Activated T-helper 9 cell treated with anti-CD3 and anti-CD28 coated beads, Interleukin-2, amount 50 U/mL, for 16 hours (primary cell): ENCODE results near the gene TAS2R1.

Source experiments
- DNase-seq: peaks from one replicate; pipeline ENCODE4 v3.0.0-alpha.2; 2020; ENCODE audit warnings: low read depth

TAS2R1 gene

DNA sequence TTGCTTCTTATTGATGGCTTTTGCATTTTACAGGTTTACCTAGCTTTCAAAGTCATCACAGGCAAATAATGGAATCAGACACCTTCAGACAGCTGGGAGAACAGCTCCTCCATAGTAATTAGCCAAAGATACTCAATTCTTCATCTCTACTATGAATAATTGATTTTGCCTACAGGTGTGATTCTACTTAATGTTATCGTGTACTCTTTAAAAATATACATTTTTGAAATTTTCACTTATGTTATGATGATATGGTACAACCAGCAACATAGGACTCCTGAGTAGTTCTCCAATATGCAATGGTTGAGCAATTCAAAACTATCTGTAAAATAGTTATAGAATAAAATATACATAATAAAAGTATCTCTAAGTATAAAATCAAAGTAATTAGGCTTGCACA lies at the start of gene TAS2R1:
Gene TAS2R1, minus strand, starts transcription at position 101 of the 400 bp plus-strand sequence. CDS start 319 bp downstream, outside the sequence.
- no peak for DNase-seq

GRCh38 chr5:9670371-9670770 lies 40.2 kb upstream of the TAS2R1 start:
- DNase-seq, result no peak

GRCh38 chr5:9667906-9668305 lies 37.8 kb upstream of the TAS2R1 start:
- no peak for DNase-seq

- no peak for DNase-seq
Measured at GRCh38 chr5:9663891-9664290, 33.7 kb upstream of the TAS2R1 start.

- no peak for DNase-seq
Measured at GRCh38 chr5:9661316-9662015, 31.3 kb upstream of the TAS2R1 start.

GRCh38 chr5:9658706-9659105 lies 28.6 kb upstream of the TAS2R1 start:
- DNase-seq, result no peak

- DNase-seq, result no peak
Measured at GRCh38 chr5:9657819-9658218, 27.7 kb upstream of the TAS2R1 start.

DNA sequence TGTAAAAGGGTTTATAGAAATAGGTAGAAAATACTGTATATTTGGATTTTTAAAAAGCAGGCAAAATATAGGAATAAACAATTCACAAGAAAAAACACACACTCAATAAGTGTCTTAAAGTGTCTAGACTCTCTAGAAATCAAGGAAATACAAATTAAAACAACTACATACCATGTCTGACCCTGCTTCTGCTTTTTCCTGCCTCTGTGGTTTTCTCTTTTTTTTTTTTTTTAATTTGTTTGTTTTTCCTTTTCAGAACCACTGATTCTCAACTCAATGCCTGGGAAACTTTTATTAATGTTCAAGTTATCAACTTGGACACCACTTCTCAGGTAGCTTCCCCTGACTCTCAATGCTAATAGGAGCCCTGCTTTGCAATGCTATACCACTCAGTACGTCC lies 25.5 kb upstream of the TAS2R1 start:
- no peak for DNase-seq

DNA sequence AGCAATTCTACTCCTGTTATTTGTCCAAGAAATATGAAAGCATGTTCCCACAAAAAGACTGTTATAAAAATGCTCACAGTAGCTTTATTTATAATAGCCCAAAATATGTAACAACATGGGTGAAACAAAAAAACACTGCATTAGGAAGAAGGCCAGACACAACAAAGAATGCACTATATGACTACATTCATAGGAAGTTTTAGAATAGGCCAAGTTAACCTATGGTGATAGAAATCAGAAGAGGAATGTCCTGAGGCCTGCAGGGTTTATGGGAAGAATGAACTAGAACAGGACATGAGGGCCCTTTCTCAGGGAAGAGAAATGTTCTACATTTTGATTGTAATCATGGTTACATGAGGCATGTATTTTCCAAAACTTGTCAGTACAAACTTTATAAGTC lies 24.7 kb upstream of the TAS2R1 start:
- DNase-seq, result no peak

DNA sequence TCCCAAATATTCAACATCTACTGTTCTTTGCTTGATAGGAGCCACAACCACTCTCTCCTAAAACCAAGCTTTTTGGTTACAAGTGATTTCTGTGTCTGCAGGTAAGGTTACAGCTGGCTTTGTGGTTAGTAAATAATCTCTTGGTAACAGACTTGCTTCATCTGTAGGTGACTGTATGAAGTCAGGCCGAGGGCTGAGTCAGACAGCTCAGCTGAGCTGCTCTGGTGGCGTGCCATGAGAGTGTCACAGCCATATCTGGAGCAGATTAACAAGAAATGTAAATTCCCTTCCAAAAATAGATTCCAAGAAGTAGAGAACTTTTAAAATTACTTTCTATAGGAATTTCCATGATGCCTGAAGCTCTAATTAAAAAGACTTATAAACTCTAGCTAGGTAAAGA lies 23.7 kb upstream of the TAS2R1 start:
- no peak for DNase-seq

- no peak for DNase-seq
Measured at GRCh38 chr5:9653061-9653460, 22.9 kb upstream of the TAS2R1 start.

- DNase-seq, result no peak
Measured at GRCh38 chr5:9652295-9652694, 22.1 kb upstream of the TAS2R1 start.

- no peak for DNase-seq
Measured at GRCh38 chr5:9646843-9647242, 16.7 kb upstream of the TAS2R1 start.

GRCh38 chr5:9644630-9645029 lies 14.5 kb upstream of the TAS2R1 start:
- no peak for DNase-seq

DNA sequence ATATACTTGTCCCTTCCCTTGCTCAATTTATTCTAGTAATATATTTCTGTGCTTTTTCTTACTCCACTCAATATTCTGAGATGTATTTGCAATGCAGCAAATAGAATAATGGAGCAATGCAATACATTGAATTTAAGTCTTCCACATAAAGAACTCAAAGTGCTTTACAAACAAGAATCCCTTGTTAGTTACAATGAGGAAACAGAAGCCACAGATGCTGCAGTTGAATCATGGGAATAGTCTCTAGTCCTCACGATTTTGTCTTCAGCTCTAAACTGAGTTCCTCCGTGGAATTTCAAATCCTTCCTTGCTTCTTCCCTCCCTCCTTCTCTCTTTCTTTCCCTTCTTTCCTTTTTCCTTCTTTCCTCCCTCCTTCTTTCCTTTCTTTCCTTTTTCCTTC lies 12.5 kb upstream of the TAS2R1 start:
- DNase-seq, result no peak

DNA sequence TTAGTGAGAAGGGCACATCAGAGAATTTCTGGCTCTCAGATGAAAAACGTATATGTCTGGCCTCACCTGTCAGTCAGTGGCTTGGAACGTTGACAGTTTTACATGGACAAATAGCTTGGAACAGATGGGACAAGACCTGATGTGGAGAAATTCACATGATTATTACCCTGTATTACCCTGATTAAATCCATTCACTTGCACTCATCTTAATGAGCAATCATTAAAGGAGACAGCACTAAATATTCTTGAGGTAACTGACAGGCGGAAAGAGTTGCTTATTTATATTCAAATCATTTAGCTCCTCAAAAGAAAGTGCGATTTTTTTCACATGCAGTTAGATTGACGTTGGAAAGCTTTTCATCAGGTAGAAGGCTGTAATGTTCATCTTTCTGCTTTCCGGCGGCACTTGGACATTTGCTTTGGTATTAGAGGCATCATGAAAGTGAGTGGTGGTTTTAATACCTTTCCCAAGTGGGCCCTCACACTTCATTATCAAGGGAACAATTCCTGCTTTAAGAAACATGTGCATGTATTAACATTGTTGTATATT lies 11.7 kb upstream of the TAS2R1 start:
- no peak for DNase-seq

GRCh38 chr5:9632495-9632894 lies 2.3 kb upstream of the TAS2R1 start:
- DNase-seq, result no peak

- DNase-seq, result no peak
Measured at GRCh38 chr5:9627541-9627940, 2.6 kb downstream of the TAS2R1 start.

- no peak for DNase-seq
Measured at GRCh38 chr5:9626955-9627354, 3.2 kb downstream of the TAS2R1 start.

- no peak for DNase-seq
Measured at GRCh38 chr5:9625731-9626130, 4.4 kb downstream of the TAS2R1 start.

DNA sequence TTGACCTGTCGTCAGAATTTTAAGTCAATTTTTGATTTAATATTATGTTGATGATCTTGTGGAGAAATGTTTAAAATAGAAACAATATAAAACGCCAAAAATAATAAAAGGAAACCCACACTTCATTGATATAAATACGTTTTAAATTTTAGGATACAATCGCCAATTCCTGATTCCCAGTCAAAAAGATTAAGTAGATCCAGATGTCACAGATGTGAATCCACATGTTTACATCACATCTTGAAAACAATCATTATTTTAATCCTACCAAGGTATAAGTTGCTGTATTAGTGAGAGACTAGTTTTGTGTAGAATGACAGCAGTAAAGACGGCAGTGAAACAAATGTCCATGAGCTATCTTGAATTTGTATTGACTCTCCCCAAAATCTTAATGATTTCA lies 4.9 kb downstream of the TAS2R1 start:
- DNase-seq, result no peak

DNA sequence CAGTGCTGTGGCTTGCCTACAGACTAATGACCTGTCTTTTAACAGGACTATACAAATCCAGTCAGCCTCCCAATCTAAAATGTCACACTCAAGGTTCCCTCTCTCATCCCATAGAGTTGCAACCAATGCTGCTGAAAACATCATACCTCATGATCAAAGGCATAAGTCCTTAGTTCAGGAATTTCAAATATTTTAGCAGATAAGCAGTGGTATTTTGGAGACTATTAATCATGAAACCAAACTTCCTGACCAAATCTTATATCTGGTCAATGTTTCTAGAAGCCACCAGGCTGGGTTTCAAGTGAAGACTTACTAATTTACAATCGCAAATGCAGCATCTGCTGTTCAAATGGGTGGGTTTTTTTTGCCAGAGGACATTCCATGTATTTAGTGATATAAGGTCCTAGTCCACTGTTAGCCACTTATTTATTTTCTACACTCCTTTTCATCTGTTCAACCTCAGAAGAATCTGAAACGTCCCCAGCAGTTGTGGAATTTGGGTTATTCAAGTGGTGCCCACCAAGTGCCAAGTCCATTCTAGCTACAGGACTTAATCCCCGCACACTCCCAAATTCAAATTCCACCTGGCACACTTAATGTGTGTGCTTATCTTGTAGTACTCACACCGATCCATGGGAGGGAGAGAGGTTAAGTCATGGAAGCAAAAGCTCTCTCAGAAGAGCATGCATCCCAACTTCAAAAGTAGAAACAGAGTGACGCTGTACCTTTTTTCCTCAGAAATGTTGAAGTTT lies 5.8 kb downstream of the TAS2R1 start:
- DNase-seq, result no peak

GRCh38 chr5:9623661-9624060 lies 6.5 kb downstream of the TAS2R1 start:
- DNase-seq, result no peak
